ENCODE measurements around the gene PDHA1.

PDHA1 gene

DNA sequence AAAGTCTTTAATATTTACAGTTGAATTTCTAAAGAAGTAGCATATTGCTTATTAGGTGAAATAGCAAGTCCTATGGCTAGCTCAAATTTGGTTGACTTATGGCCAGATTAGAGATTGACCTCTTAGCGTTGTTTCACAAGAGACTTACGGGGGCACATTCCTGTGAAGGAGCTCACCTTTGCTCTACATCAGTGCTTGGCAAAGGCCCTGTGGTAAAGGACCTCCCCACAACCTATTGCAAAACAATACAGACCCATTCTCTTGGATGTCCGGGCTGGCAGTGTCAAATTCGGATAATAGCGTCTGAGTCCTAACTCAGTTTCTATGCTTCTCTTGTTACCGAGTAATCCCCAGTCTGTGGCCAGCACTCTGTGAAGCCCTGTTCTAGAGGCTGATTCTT, 10.9 kb downstream of the PDHA1 start:
- no peak overlapping the region for H3K4me2 ChIP-seq (ENCODE audit: low read length)
- H3K27me3 ChIP-seq (ENCODE audit: low read depth, low read length): no peaks in the 10 kb centered on the region
- no peaks in the 10 kb centered on the region for H3K79me2 ChIP-seq (ENCODE audit: low read length)
- H3K4me1 ChIP-seq (ENCODE audit: low read length): 0 out of 2 replicates have a peak, but pooled peaks cover 4% of the 10 kb centered on the region
- H4K20me1 ChIP-seq (ENCODE audit: insufficient read depth, low read length): no peaks in the 10 kb centered on the region
- H3K9me3 ChIP-seq (ENCODE audit: insufficient read depth, low read length): no peaks in the 10 kb centered on the region
- no peak overlapping the region for H3K9ac ChIP-seq (ENCODE audit: low read length)
- H2AFZ ChIP-seq (ENCODE audit: low read depth, low read length): no peak overlapping the region
- H3K4me3 ChIP-seq (ENCODE audit: low read length): no peak overlapping the region
- TF ChIP-seq, protein P1, sequence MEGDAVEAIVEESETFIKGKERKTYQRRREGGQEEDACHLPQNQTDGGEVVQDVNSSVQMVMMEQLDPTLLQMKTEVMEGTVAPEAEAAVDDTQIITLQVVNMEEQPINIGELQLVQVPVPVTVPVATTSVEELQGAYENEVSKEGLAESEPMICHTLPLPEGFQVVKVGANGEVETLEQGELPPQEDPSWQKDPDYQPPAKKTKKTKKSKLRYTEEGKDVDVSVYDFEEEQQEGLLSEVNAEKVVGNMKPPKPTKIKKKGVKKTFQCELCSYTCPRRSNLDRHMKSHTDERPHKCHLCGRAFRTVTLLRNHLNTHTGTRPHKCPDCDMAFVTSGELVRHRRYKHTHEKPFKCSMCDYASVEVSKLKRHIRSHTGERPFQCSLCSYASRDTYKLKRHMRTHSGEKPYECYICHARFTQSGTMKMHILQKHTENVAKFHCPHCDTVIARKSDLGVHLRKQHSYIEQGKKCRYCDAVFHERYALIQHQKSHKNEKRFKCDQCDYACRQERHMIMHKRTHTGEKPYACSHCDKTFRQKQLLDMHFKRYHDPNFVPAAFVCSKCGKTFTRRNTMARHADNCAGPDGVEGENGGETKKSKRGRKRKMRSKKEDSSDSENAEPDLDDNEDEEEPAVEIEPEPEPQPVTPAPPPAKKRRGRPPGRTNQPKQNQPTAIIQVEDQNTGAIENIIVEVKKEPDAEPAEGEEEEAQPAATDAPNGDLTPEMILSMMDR (IDR thresholded peaks at IDR 0.05; ENCODE audit: low read depth, low read length): no peak
- no peak overlapping the region for H3K27ac ChIP-seq (ENCODE audit: low read length)
- H3K36me3 ChIP-seq (replicated peaks; ENCODE audit: low read depth, low read length): peaks cover 38% of the 10 kb centered on the region

DNA sequence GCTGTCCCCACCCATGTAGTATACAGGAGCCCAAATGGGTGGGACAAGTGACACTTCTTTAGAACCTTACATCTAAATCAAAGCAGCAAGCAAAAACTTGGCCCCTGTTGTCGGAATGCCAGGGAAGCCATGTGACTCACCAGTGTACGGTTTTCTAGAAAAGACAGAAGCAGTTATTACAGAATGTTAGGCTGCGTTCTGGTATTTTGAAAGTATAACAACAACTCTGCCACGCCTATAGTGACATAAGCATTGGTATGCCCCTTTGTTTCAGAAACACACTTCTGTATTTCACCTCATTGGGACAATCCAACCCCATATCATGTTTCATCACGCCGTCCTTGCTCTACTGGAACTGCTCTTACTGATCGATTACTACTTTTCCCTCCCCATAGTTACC, 14.8 kb downstream of the PDHA1 start:
- no peaks in the 10 kb centered on the region for H3K4me1 ChIP-seq (ENCODE audit: low read length)
- TF ChIP-seq EZH2phosphoT487 (IDR thresholded peaks at IDR 0.05; ENCODE audit: low read depth): no peak
- TF ChIP-seq, protein P1 (IDR thresholded peaks at IDR 0.05; ENCODE audit: low read depth, low read length): no peak
- no peak overlapping the region for H3K27ac ChIP-seq (ENCODE audit: low read length)
- no peak overlapping the region for H3K9ac ChIP-seq (ENCODE audit: low read length)
- no peak overlapping the region for H3K4me3 ChIP-seq (ENCODE audit: low read length)
- no peaks in the 10 kb centered on the region for H3K79me2 ChIP-seq (ENCODE audit: low read length)
- no peaks in the 10 kb centered on the region for H4K20me1 ChIP-seq (ENCODE audit: insufficient read depth, low read length)
- H3K27me3 ChIP-seq (ENCODE audit: low read depth, low read length): no peaks in the 10 kb centered on the region
- no peak overlapping the region for H2AFZ ChIP-seq (ENCODE audit: low read depth, low read length)
- peaks cover 38% of the 10 kb centered on the region for H3K36me3 ChIP-seq (replicated peaks; ENCODE audit: low read depth, low read length)
- no peak overlapping the region for H3K4me2 ChIP-seq (ENCODE audit: low read length)
- H3K9me3 ChIP-seq (ENCODE audit: insufficient read depth, low read length): no peaks in the 10 kb centered on the region

DNA sequence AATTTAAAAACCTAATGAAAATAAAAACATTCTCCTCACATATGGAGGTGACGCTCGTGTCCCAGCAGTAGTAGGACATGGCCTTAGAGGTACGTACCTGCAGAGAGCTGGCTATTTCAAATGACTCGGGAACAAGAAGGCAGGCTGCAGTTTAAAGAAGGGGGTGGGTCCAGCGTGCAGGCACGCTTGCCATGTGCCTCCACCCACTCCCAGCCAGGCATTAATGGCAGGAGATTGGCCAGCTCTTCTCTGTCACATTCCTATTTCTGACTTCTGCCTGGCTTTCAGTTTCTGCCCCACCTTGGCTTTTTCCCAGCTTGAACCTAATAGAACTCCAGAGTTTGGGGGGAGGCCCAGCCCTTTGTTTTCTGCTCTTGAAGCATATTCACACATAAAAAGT, 17.2 kb downstream of the PDHA1 start:
- H3K4me3 ChIP-seq (ENCODE audit: low read length): no peak overlapping the region
- H3K4me2 ChIP-seq (ENCODE audit: low read length): no peak overlapping the region
- no peak for TF ChIP-seq EZH2phosphoT487 (IDR thresholded peaks at IDR 0.05; ENCODE audit: low read depth)
- TF ChIP-seq, protein P1 (IDR thresholded peaks at IDR 0.05; ENCODE audit: low read depth, low read length): no peak
- H3K4me1 ChIP-seq (ENCODE audit: low read length): no peaks in the 10 kb centered on the region
- H3K79me2 ChIP-seq (ENCODE audit: low read length): no peaks in the 10 kb centered on the region
- H3K9me3 ChIP-seq (ENCODE audit: insufficient read depth, low read length): no peaks in the 10 kb centered on the region
- H3K27me3 ChIP-seq (ENCODE audit: low read depth, low read length): no peaks in the 10 kb centered on the region
- peaks cover 32% of the 10 kb centered on the region for H3K36me3 ChIP-seq (replicated peaks; ENCODE audit: low read depth, low read length)
- no peak overlapping the region for H3K27ac ChIP-seq (ENCODE audit: low read length)
- H2AFZ ChIP-seq (ENCODE audit: low read depth, low read length): no peak overlapping the region
- no peak overlapping the region for H3K9ac ChIP-seq (ENCODE audit: low read length)
- H4K20me1 ChIP-seq (ENCODE audit: insufficient read depth, low read length): no peaks in the 10 kb centered on the region

DNA sequence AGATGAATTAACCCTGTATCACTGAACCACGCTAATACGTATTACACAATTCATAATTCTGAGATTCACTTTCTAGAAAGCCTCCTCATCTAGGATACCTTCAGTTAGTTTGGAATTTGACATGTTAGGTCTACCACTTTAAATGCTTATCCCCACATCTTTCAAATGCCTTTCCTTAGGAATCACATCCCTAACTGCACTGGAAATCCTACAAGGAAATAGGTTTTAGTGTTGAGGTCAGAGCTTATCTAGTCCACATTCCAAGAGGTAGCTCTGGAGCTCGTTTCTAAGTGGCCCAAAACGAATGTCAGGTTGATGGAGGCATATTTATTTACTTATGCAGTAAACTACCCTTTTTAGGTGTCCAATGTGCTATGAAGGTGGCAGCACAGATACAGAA, 18.0 kb downstream of the PDHA1 start:
- Histone ChIP-seq H3K4me1 (ENCODE audit: low read length) (no peaks in the 10 kb centered on the region), H4K20me1 (ENCODE audit: insufficient read depth, low read length) (no peaks in the 10 kb centered on the region), H3K27me3 (ENCODE audit: low read depth, low read length) (no peaks in the 10 kb centered on the region), H2AFZ (ENCODE audit: low read depth, low read length) (no peak overlapping the region), H3K79me2 (ENCODE audit: low read length) (no peaks in the 10 kb centered on the region), H3K9ac (ENCODE audit: low read length) (no peak overlapping the region), H3K27ac (ENCODE audit: low read length) (no peak overlapping the region), H3K4me2 (ENCODE audit: low read length) (no peak overlapping the region), H3K36me3 (replicated peaks; ENCODE audit: low read depth, low read length) (peaks cover 38% of the 10 kb centered on the region), H3K4me3 (ENCODE audit: low read length) (no peak overlapping the region), H3K9me3 (ENCODE audit: insufficient read depth, low read length) (no peaks in the 10 kb centered on the region)
- TF ChIP-seq, protein P1 (IDR thresholded peaks at IDR 0.05; ENCODE audit: low read depth, low read length): no peak
- no peak for TF ChIP-seq EZH2phosphoT487 (IDR thresholded peaks at IDR 0.05; ENCODE audit: low read depth)

Measured in OCI-LY3 (cell line).